Endothelial cell of umbilical vein (primary cell): ENCODE results near the gene OLFM1. TPM values are rescaled to one million over a fixed set of nuclear protein-coding genes. Genes with fewer than 3 reads are reported as not detected.

Experiments used
- BruUV-seq: library from RNA; stranded (reverse); fragments of 400-500 nt; replicated peaks from 2 replicates; lab custom pipeline; 2021; lab: Mats Ljungman, UMichigan
- CTCF ChIA-PET: fragments of 300-600, 350-600 bp; sonication (Branson Sonifier 250); formaldehyde crosslinking; loops from one replicate; lab custom pipeline; 2021; ENCODE audit warnings: antibody characterized with exemption, inconsistent platforms; lab: Charles Lee
- POLR2A ChIA-PET: fragments of 300-600, 350-600 bp; sonication (Branson Sonifier 250); formaldehyde crosslinking; loops from one replicate; lab custom pipeline; 2021; ENCODE audit warnings: antibody characterized with exemption, inconsistent platforms; lab: Charles Lee
- DNase-seq: peaks from one replicate; pipeline ENCODE4 v3.0.0-alpha.2; 2011; ENCODE audit warnings: low read depth, low spot score
- FAIRE-seq: peaks from 2 replicates; lab custom pipeline; 2011; peaks lifted over from hg19 to GRCh38; lab: Jason Lieb, UNC
- H2AFZ ChIP-seq: 2 replicates; pipeline ENCODE4 v1.6.0; 2012; ENCODE audit warnings: low read depth, low read length, control low read depth, inconsistent platforms
- H3K27ac ChIP-seq: 2 replicates; pipeline ENCODE4 v1.5.1; 2011; ENCODE audit warnings: low read depth, mild to moderate bottlenecking, control low read depth, low read length, moderate library complexity; ENCODE audit not compliant: insufficient read depth
- H3K27me3 ChIP-seq, 2 experiments: 2 replicates each; pipeline versions ENCODE4 v1.6.0 to v1.6.1; 2011; ENCODE audit warnings: low read length in 2 of 2, mixed read lengths in 1 of 2; ENCODE audit not compliant: control insufficient read depth in 2 of 2, insufficient read depth in 2 of 2
- H3K36me3 ChIP-seq, 2 experiments: 2 replicates in 1 of 2; 3 replicates in 1 of 2; pipeline ENCODE4 v1.5.1; 2011; ENCODE audit warnings: low read length in 2 of 2, mild to moderate bottlenecking in 1 of 2, moderate library complexity in 1 of 2; ENCODE audit not compliant: control insufficient read depth in 2 of 2, insufficient read depth in 2 of 2; ENCODE audit errors: extremely low read depth in 1 of 2
- H3K4me1 ChIP-seq: 3 replicates; pipeline ENCODE4 v1.5.1; 2011; ENCODE audit warnings: mild to moderate bottlenecking, low read length; ENCODE audit not compliant: control insufficient read depth, insufficient read depth; ENCODE audit errors: extremely low read depth
- H3K4me2 ChIP-seq: 2 replicates; pipeline ENCODE4 v1.6.1; 2011; ENCODE audit warnings: low read length, control low read depth, mixed read lengths; ENCODE audit not compliant: insufficient read depth
- H3K4me3 ChIP-seq, 3 experiments: fragments of 200-600 bp in 1 of 3; sonication (generic), shearing (Covaris generic) in 1 of 3; replicated peaks in 1 of 3; 2 replicates each; pipeline ENCODE4 v1.5.1; 2011 to 2016; ENCODE audit warnings: control low read depth in 3 of 3, low read length in 3 of 3, mild to moderate bottlenecking in 2 of 3, inconsistent platforms in 1 of 3, low read depth in 1 of 3, moderate library complexity in 1 of 3; ENCODE audit not compliant: insufficient read depth in 1 of 3
- H3K79me2 ChIP-seq: 2 replicates; pipeline ENCODE4 v1.6.0; 2012; ENCODE audit warnings: low read length, inconsistent platforms; ENCODE audit not compliant: control insufficient read depth, insufficient read depth
- H3K9ac ChIP-seq: replicated peaks from 2 replicates; pipeline ENCODE3; 2011; ENCODE audit warnings: low read length, control low read depth; ENCODE audit not compliant: insufficient read depth; ENCODE audit errors: extremely low read depth
- H3K9me1 ChIP-seq: replicated peaks from 3 replicates; pipeline ENCODE4 v1.6.0; 2011; ENCODE audit warnings: mild to moderate bottlenecking, low read length; ENCODE audit not compliant: control insufficient read depth, insufficient read depth; ENCODE audit errors: extremely low read depth
- H3K9me3 ChIP-seq: replicated peaks from 2 replicates; pipeline ENCODE4 v1.5.1; 2012; ENCODE audit warnings: low read length, inconsistent platforms; ENCODE audit not compliant: control insufficient read depth, insufficient read depth
- H4K20me1 ChIP-seq: replicated peaks from 2 replicates; pipeline ENCODE3; 2011; ENCODE audit warnings: mild to moderate bottlenecking, low read length; ENCODE audit not compliant: control insufficient read depth, insufficient read depth; ENCODE audit errors: extremely low read depth
- EZH2 ChIP-seq: IDR thresholded peaks from 2 replicates; pipeline ENCODE4 v1.6.1; 2012; ENCODE audit warnings: borderline replicate concordance, low read depth, mild to moderate bottlenecking, moderate library complexity, low read length, inconsistent platforms; ENCODE audit not compliant: severe bottlenecking
- FOS ChIP-seq: IDR thresholded peaks from 2 replicates; pipeline ENCODE4 v1.6.1; 2011; ENCODE audit warnings: mild to moderate bottlenecking, low read length, moderate library complexity, borderline replicate concordance; ENCODE audit not compliant: insufficient read depth
- GATA2 ChIP-seq: IDR thresholded peaks from 2 replicates; pipeline ENCODE4 v1.7.0; 2011; ENCODE audit warnings: low read depth, mild to moderate bottlenecking, moderate library complexity, mixed read lengths, low read length; ENCODE audit not compliant: insufficient read length, insufficient read depth
- JUN ChIP-seq: IDR thresholded peaks from 2 replicates; pipeline ENCODE4 v1.6.1; 2011; ENCODE audit warnings: borderline replicate concordance, low read depth; ENCODE audit not compliant: insufficient read length, insufficient read depth
- MYC ChIP-seq: IDR thresholded peaks from one replicate; pipeline ENCODE4 v1.6.1; 2011; ENCODE audit warnings: mild to moderate bottlenecking, low read depth, low read length
- POLR2A ChIP-seq: IDR thresholded peaks from 2 replicates; pipeline ENCODE4 v1.6.1; 2012; ENCODE audit warnings: low read depth, mild to moderate bottlenecking, control low read depth, low read length
- POLR2AphosphoS5 ChIP-seq: IDR thresholded peaks from 2 replicates; pipeline ENCODE4 v1.6.1; 2012; ENCODE audit warnings: low read depth, mild to moderate bottlenecking, control low read depth, low read length, moderate library complexity; ENCODE audit not compliant: insufficient read depth
- dilution Hi-C: fragments of 300-500 bp; cut with MboI; formaldehyde crosslinking; loops from one replicate; pipeline ENCODE4 v1.15.0; 2019; ENCODE audit warnings: low sequenced_read_pairs; ENCODE audit not compliant: extremely low pct_ligation_motif_present
- intact Hi-C: fragments of 100-400 bp; cut with micrococcal nuclease; formaldehyde crosslinking; loops from one replicate; pipeline ENCODE4 v1.10.0; 2022
- polyA plus RNA-seq, 4 experiments: library from polyadenylated mRNA; depleted of rRNA in 3 of 4; stranded (reverse) in 3 of 4; unstranded in 1 of 4; fragments of >200 nt; gene quantifications; 2 replicates each; pipeline versions ENCODE4 v1.2.1 to v1.2.3, GENCODE V29; 2011 to 2012; ENCODE audit warnings: missing spikeins in 1 of 4
- total RNA-seq: library from RNA; stranded (reverse); gene quantifications from 2 replicates; pipeline ENCODE4 v1.2.3, GENCODE V29; 2021
- TF ChIP-seq, protein P1 (sequence below), 2 donors: IDR thresholded peaks; 1 replicate in 1 of 2; 2 replicates in 1 of 2; pipeline ENCODE4 v1.5.1; 2011; ENCODE audit warnings: low read length in 2 of 2, mild to moderate bottlenecking in 2 of 2, moderate library complexity in 2 of 2, control low read depth in 1 of 2, inconsistent platforms in 1 of 2, low read depth in 1 of 2; ENCODE audit not compliant: insufficient read depth in 1 of 2; ENCODE audit errors: extremely low read depth in 1 of 2
- TF ChIP-seq, protein P2 (sequence below): IDR thresholded peaks from 2 replicates; pipeline ENCODE4 v1.6.1; 2011; ENCODE audit not compliant: insufficient read depth, insufficient read length

The OLFM1 gene
- total and polyA plus RNA-seq, 2 donors (not counting 3 experiments of a cell fraction or from before 2014, with no cell fraction given): 0.07 to 0.95 TPM

DNA sequence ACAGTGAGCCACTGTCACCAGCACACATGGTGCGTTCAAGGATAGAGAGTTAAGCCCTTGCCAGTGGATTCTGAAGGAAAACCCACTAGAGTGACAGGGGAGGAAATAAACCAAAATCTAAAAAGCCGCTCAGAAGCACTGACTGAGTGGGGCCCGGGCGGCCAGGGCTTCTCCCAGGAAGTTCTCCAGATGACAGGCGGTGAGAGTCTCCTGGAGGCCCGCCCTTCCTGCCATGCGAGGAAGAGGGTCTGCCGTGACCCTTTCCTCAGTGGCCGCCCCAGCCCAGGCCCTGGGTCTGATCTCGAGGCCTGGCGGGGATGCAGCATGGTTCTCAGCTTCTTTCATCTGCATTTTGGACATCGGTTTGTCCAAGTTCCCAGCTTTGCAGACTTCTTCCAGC is 14.9 kb downstream of the OLFM1 start:
- Histone ChIP-seq H2AFZ (no peak overlapping the region), H3K9me3 (no peaks in the 10 kb centered on the region), H3K27me3 (no peaks in the 10 kb centered on the region), H3K9ac (no peak overlapping the region), H3K36me3 (no peaks in the 10 kb centered on the region), H4K20me1 (no peaks in the 10 kb centered on the region), H3K4me1 (no peaks in the 10 kb centered on the region), H3K79me2 (no peaks in the 10 kb centered on the region), H3K9me1 (no peaks in the 10 kb centered on the region), H3K27ac (no peak overlapping the region), H3K4me3 (no peak overlapping the region), H3K4me2 (no peak overlapping the region)
- no peak for FAIRE-seq
- intact Hi-C loops: no loop called here
- dilution Hi-C loops: no loop called here
- ChIA-PET CTCF (no interaction called here), POLR2A (no interaction called here)
- TF ChIP-seq, protein P1, sequence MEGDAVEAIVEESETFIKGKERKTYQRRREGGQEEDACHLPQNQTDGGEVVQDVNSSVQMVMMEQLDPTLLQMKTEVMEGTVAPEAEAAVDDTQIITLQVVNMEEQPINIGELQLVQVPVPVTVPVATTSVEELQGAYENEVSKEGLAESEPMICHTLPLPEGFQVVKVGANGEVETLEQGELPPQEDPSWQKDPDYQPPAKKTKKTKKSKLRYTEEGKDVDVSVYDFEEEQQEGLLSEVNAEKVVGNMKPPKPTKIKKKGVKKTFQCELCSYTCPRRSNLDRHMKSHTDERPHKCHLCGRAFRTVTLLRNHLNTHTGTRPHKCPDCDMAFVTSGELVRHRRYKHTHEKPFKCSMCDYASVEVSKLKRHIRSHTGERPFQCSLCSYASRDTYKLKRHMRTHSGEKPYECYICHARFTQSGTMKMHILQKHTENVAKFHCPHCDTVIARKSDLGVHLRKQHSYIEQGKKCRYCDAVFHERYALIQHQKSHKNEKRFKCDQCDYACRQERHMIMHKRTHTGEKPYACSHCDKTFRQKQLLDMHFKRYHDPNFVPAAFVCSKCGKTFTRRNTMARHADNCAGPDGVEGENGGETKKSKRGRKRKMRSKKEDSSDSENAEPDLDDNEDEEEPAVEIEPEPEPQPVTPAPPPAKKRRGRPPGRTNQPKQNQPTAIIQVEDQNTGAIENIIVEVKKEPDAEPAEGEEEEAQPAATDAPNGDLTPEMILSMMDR (IDR thresholded peaks at IDR 0.05; ENCODE audit: extremely low read depth in 1 of 2, insufficient read depth in 1 of 2, low read depth in 1 of 2, low read length in 2 of 2): no peak
- TF ChIP-seq FOS: no peak
- TF ChIP-seq MYC: no peak
- TF ChIP-seq JUN: no peak
- TF ChIP-seq GATA2: no peak
- TF ChIP-seq POLR2A: no peak
- TF ChIP-seq EZH2: no peak
- TF ChIP-seq, protein P2, sequence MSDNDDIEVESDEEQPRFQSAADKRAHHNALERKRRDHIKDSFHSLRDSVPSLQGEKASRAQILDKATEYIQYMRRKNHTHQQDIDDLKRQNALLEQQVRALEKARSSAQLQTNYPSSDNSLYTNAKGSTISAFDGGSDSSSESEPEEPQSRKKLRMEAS: no peak
- no peak for TF ChIP-seq POLR2AphosphoS5
- no peak for DNase-seq
- no TSS peak for BruUV-seq
